Kidney tubule cell (primary cell): ENCODE results near the gene MAN1C1.

ENCODE experiments used
- DNase-seq: peaks from one replicate; pipeline ENCODE4 v3.0.0-alpha.2; 2018; ENCODE audit warnings: low spot score

Gene MAN1C1

DNA sequence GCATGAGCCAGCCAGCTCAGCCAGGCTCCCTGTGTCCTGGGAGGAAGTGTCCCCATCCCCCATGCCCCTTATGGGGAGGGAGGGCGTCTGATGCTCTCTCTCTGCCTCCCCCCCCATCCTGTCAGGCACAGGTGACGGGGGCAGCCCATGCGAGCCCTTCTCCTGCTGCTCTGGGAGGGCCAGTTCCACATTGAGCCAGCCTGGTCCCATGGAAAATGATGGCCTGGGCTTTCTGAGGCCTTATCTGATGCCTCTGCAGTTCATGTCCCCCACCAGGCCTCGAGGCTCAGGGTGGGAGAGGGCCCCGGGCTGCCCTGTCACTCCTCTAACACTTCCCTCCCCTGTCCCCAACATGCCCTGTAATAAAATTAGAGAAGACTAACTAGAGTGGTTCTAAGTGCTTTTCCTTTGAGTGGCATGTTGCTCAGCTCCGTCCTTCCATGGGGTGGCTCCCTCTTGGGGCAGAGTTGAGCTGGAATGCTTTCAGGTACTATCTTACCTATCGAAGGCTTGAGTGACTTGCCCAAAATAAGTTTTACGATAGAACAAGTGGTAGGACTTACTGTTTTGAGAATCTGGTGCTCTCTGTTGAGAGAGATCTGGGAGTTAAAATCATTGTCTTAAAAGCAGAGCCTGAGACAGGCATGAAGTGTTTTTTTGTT lies 201.4 kb downstream of the MAN1C1 start:
- DNase-seq, result peak; percentile 24

DNA sequence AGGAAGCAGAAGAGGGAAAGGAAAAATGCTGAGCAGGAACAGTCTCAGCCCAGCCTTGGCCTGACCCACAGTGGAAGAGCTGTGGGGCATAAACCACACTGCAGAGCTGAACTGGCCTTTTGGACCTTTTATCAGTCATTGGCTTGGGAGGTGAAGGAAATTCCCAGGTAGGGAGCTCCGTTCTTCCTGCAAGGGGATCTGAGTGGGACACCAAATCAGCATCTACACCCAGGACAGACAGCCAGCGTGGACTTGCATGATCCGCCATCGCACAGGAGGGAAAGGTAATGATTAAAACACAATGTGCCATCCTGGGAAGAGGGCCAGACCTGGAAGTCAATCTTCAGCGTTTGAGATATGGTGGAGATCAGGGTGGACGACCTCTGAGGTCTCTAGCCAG lies 202.0 kb downstream of the MAN1C1 start:
- peak; percentile 6 for DNase-seq

DNA sequence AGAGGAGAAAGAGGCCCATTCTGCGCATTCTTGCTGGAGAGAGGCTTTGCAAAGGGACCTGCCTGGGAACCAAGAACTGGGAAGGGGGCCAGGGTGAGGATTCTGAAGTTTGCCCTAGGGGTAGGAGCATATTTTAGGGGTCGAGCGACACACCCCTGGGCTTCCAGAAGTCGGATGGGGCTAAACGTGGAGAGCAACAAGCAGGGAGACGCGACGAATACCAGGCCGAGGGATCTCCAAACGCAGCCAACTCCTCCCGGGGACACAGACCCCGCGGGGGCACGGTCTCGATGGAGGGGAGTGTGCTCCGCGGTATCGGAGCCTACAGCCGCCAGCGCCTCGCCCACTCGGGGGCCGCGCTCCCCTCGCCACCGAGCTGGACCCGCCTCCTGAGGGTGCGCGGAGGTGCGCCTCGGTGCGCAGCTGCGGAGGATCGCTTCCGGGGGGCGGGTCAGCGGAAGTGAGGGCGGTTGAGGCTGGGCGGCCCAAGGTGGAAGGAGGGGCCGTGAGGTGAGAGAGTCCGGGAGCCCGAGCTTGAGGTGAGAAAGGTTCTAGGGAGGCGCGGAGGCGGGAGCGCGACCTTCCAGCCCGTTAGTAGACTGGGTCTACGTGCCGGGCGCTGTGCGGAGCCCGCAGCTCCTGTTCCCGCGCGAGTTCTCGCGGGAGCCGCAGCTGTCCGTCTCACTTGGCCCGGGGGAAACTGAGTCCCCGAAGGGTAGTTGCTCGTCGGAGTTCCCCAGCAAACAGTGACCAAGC lies 203.1 kb downstream of the MAN1C1 start, which contains the start of gene MTFR1L:
Gene MTFR1L, plus strand, starts transcription at position 464 of the 756 bp plus-strand sequence. CDS start 3,151 bp downstream, outside the sequence.
- DNase-seq, result peak; percentile 93

DNA sequence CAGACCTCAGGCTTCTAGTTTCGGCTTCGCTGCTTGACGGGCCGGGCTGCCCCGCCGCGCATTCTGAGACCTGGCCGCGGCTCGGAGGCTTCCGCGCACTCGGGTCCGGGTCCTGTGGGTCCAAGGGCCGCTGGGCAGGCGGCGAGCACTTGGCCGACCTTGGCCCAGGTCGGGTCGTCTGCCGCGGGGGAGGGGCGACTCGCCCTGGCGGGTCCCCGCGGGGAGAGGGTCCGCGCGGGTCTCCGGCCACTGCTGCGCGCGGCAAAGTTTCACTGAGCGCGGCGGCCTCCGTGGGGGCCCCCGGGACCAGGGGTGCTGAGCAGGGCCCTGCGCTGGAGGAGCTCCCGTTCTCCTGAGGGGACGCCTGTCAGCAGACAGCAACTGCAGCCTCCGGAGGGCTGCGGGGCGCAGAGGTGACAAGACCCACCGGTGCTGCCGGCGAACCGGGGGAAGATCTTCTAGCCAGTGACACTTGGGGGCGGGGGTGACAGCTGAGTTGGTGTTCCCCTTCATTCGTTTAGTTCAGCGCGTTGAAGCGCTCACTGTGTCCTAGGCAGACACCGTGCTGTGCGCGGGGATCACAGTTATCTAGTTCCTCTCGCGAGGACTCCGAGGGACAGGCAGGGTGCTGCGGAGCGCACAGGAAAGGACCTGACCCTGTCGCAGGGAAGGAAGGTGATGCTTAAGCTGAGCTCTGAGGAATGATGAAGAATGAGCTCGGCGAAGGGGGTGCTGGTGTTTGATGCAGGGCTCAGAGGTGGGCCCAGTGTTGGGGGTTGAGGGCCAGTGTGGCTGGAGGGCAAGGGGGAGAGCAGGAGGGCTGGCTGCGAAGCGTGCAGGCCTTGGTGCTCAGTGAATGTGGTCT lies 203.9 kb downstream of the MAN1C1 start:
- DNase-seq, result peak; percentile 77

DNA sequence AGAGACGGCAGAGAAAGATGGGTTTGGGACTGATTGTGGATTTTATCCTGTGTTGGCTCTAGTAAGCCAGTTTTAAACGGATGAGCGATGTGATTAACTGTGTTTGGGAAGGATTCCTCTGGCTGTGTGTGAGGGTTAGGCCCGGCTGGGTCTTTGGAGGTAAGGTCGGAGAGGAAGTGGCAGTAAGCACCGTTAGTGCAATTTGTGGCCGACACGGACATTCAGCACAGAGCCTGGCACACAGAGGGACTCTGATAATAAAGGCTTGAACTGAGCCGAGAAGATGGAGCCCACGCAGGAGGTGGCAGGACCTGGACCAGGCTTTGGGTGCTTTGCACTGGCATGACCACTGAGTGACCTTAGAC lies 204.5 kb downstream of the MAN1C1 start:
- no peak for DNase-seq

DNA sequence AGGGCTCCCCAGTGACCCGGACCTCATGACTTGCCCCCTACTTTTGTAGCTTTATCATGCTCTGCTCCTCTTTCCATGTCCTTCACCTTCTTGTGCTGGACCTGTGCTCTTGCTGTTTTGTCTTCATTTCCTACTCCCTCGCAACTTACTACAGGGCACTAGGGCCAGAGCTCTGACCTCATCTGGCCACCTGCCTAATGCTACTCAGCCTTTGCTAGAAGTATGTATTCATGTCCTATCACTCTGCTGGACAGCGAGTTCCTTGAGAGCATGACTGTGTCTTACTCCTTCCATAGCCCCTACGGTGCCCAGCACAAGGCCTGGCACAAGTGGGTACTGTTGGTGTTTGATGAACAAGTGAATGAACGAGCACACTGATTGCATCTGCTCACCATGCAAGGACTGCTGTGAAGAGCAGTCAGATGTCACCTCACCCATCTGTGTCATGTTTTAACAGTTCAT lies 205.1 kb downstream of the MAN1C1 start:
- peak; percentile 66 for DNase-seq

DNA sequence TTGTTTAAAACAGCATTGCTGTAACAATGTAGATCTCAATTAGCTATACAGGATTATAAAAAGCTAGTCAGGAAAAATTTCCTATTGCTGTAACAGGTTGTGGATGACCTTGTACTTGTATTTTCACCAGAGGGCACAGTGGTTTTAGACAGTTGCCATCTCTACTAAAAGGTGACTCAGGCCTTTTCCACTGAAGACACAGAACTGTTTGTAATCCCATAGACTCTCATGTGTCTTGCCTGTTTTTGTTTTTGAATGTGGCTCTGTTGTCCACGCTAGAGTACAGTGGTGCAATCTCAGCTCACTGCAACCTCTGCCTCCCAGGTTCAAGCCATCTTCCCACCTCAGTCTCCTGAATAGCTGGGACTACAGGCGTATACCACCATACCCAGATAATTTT lies 209.0 kb downstream of the MAN1C1 start:
- no peak for DNase-seq

DNA sequence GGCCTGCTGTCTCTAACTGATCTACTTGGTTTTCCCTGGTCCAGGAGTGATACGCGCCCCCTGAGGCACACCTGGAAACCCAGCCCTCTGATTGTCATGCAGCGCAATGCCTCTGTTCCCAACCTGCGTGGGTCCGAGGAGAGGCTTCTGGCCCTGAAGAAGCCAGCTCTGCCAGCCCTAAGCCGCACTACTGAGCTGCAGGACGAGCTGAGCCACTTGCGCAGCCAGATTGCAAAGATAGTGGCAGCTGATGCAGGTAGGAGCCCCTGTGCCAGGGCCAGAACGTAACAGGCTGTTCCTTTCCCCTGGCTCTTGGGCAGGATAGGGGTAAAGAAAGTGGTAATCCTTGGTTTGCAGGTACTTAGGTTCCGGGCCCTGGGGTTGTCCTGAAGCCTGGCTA lies 210.0 kb downstream of the MAN1C1 start:
- no peak for DNase-seq

DNA sequence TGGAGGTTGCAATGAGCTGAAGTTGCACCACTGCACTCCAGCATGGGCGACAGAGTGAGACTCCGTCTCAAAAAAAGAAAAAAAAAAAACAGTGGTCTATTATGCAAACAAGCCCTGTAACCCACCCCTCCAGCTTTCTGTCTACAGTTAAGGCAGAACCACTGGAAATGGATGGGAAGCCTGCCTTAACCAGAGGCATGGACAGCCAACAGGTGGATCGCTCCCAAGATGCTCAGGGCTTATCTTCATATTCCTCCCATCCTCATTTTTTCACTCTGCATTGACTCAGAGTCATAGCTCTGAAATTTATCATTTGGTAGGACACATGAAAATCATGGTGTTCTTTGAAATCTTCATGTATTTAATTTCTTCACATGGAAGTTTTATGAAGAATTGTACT lies 211.9 kb downstream of the MAN1C1 start:
- no peak for DNase-seq

DNA sequence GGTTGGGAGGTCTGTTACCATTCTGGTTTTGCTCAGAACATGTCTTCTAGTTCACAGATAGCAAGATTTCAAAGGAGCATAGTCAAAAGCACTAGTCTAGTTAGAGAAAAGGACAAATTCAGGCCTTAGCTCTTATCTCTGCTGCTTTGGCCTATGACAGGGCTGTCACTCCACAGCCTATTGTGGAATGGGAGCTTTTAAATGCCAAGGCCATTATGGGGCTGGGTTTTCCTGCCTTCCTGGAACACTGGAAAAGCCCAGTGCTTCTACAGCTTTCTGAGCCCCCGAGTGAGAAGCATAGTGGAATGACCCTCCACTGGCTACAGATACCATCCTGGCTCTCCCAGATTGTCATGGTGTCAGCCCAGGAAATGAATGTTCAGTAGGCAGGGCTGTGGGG lies 212.5 kb downstream of the MAN1C1 start:
- DNase-seq, result no peak

DNA sequence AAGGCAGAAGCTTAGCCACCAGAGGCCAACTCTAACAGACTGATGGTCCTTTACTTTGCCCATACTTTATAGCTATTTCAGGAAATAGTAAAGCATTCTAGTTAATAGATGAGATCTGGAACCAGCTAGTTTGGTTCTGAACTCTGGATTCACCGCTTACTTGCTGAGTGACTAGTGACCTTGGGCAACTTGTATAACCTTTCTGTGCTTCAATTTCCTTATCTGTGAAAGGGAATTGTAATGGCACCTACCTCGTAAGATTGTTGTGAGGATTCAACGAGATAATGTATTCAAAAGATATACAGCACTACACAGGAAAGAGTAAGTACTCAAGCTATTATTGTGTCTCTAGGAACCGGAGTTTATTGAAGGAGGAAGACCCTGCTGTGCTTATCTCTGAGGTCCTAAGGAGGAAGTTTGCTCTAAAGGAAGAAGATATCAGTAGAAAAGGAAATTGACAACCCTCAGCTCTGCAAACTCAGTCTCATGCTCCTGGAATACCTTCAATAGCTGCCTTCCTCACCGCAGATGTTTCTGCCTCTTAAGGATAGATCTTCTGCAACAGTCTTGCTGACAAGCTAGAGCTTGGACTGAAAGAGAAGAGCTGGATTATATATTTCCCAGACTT lies 215.1 kb downstream of the MAN1C1 start:
- no peak for DNase-seq

DNA sequence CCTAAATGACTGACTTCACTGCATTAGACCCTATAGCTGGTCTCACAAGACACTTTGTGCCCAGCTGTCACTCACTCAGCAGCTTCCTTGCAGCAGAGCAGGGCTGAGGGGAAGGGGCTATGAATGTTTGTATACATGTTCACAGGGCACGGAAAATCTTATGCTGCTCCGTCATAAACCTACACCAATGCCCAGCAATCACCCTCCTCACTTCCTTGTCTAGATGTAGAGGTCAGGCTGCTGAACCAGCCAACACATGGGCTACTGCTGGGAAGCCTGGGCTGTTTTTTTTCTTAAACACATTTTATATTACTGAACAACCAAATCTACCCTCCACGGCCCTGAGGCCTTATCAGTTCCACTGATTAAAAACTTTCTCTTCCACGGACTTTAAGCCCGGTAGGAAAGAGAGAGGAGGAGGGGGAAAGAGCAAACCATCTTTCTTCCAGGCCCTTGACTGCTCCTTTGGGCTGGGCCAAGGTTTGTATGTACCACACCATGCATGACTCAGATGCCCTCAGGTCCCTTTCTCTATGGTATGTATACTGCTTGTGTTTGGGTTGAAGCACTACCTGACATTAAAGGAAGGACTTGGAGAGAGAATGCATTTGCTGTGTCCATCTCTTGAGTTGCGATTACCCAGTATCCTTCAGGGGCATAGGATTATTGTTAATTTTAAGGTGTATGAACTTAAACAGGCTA lies 215.9 kb downstream of the MAN1C1 start:
- no peak for DNase-seq

DNA sequence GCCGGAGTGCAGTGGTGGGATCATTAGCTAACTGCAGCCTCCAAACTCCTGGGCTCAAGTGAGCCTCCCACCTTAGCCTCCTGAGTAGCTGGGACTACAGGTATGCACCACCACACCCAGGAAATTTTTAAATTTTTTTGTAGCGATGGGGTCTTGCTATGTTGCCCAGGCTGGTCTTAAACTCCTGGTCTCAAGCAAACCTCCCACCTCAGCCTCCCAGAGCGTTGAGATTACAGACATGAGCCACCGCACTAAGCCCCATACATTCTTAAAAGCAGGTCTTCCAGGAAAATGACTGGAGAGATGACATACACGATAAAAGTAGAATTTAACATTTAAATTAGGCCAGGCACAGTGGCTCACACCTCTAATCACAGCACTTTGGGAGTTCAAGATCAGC lies 216.6 kb downstream of the MAN1C1 start:
- no peak for DNase-seq
